SKM-1 treated with dmso at 0.1 percent for 144 hours (cell line): Measurements from ENCODE around the gene RXFP4.
"Not testable (repeated sequence)": the region's sequence is repeated elsewhere in the genome, so short reads cannot be mapped to it uniquely, and the experiment has no call there.

ENCODE experiments used
- DNase-seq: peaks from one replicate; lab custom pipeline; 2025; ENCODE audit not compliant: unreplicated experiment; lab: John Stamatoyannopoulos, UW

RXFP4 gene

DNA sequence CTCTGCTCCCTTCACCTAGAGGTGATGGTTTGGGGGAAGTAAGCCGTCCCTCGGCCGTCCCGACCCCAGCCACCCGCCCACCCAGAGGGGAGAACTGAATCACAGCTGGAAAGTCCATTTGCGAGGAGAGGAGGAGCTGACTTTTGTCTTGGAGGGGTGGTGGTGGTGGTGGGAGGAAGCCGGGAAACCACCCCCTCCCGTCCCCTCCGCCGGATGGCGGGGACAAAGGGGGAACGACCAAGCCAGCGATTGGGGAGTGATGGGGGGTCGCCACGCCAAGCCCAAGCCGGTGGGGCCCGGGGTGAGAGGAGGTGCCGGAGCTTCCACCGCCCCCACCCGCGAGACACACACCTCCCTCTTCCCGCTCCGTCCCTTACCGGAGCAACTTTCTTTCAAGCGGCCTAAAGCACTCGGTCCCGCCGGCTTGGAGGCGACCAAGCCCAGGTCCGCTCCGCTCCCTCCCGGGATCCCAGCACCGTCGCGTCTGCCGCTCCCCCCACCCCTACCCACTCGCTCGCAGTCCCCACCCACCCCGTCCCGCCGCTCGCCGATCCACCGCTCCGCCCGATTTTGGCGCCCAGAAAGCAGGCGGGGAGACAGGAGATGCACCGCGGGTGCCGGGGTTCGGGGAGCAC, 36.4 kb downstream of the RXFP4 start:
- no peak for DNase-seq

DNA sequence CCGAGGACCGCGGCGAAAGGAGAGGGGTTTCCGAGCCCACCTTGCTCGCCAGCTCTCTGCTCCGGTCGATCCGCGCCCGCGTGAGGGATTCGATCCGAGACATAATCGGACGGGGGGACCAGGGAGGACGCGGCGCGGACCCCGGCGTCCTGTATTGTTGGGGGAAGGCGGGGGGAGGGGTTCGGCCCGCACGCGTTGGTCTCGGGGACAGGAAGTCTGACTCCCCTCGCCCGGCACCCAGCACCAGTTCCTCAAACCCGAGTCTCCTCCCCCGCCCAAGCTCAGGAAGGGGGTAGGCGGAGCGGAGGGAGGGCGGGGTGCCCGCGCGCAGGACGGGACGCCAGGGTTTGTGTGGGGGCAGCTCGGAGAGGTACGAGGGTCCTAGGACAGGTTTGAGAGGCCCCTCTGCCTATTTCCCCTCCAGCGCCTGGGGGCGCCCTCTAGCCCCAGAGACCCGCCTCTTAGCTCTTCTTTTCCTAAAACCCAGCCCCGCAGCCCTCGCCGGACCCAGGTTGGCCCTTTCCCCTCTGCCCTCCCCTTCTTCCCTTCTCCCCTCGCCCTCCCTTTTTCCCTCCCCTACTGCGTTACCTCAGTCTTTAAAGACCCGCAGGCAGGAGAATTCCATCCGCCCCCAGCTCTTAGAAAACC, 37.0 kb downstream of the RXFP4 start, which contains the start of gene ARHGEF2:
ARHGEF2 (minus strand) TSS at position 223 of the 648 bp plus-strand sequence; CDS start at position 103, 120 bp downstream.
- peak; percentile 97 for DNase-seq

DNA sequence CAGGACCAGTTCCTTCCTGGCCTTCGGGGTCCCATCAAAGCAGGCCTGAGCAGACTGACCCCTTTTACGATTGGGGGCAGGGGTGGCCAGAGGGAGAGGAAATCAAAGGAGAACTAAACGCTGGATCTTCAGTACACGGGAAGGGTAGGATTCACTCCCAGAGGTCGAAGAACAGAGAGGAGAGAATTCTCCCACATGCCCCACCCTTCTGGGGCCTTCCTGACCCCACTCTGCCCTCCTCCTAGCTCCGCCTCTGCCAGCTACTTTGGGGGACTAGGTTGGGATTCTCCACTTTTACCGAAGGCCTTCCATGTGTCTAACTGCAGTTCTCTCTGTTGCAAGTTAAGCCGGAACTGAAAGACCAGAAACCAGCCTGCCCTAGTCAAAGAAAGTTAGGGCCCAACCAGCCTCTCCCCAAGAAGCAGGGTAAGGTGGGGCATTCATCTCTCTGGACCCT, 37.6 kb downstream of the RXFP4 start:
- peak; percentile 38 for DNase-seq

DNA sequence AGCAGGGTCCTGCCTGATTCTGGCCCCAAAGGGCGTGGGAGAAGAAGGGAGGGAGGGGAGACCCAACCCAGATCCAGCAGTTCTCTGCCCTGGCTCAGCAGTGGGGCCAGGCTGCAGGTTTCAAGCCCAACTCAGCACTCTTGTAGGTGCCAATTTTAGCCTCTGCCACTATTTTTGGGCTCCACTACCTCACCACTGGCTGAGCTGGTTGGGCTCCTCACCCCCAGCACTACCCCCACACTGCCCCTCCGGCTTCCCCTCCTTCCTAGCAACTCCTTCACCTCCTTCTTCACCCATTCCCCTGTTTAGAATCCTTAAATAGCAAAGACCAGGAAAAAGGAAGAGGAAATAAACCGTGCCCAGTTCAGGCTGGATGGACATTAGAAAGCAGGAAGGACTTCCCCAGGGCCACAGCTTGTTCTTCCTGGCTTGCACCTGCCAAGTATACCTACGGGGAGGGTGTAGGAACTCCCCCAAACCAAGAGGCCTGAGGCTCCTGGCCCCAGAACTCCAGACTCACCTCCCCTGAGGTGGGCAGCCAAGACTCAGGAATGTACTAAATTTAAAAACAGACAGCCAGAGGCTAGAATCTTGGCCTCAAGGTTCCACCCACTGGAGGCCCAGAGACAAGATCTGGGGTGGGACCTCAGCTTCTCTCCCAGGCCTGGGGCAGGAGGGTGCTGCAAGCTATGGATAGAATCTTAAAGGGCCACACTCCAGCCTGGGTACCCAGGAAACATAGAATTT, 38.3 kb downstream of the RXFP4 start:
- peak; percentile 25 for DNase-seq

DNA sequence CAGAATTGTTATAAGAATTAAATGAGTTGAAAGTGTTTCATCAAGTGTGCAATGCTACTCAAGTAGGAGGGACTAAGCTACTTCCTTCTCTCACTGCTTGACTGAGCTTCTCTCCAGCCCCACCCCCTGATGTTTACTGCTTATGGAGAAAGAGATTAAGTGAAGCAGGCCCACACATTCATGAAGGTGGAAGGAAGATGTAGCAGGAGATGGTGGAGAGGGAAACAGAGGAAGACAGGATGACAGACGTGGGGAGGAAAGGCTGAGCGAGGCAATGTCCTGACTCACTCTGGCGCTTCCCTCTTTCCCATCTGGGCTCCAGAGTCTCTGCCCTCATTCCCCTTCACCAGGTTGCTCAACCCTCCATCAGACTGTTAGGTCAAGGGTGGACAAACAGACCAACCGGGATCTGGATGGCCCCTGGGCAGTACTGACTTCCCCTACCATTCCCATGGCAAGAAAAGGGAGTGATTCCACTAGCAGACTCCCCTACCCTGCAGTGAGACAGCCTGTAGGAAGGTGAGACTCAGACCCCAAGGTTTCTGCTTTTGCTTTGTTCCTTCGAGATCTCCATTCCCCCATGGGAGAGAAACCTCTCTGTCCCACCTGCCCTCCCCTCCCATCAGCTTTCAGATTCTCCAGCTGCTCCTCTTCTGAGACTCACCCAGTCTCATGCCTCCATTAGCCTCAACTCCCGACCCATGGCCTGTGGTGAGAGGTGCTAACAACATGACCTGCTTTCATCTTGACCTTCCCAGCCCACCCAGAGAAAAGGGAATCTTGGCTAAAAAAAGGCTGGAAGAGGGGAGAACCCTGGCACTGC, 40.0 kb downstream of the RXFP4 start:
- peak; percentile 91 for DNase-seq

DNA sequence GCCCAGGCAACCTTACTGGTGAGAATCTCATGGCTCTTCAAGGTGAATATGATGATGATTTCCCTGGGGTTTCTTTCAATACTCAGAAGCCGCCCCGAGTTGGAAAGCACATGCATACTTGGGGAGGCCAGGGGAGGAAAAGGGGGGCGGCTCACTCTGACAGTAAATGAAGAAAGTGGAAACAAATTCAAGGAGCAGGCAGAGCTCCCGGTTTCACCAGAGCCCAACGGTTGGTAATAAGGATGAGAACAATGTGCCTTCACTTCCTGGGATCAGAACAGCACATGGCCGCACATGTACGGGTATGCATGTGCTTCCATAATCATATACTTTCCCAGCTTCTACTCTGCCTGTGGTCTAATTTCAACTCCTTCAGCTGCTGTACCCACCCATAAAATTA, 40.7 kb downstream of the RXFP4 start:
- no peak for DNase-seq

DNA sequence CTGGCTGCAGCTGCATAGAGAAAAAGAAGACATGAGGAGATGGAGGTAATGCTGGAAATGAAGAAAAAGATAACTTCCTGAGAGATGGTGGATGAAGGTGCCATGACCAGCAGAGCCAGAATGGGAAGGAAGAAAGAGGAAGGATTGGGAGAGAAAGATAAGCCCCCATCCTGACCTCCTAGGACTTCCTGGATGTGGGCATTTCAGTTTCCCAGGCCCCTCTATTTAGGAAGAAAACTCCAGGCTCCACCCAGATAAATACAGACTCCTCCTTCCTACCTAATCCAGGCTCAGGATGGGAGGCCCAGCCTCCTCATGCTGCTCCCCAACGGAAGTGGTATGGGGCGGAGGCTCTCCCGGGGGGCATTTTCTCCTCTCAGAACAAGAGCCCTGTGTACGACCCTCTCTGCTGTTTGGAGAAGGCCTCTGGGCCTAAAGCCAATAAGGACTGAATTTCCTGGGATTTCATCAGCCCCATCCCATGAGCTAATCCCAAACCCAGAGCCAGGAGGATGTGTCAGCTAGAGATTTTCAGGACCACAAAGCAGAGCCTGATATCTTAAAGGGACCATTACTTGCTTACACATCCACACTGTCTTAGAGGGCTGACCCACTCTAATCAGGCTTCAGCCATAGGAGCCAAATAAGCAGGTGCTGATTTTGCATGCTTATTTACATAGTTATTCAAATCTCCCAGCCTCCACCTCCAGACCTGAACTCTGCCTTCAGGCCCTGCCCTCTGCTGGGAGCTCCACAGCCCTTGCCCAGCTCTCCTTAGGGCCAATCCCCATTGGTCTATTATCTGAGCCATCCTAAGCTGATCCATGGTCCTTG, 42.0 kb downstream of the RXFP4 start:
- DNase-seq = no peak

DNA sequence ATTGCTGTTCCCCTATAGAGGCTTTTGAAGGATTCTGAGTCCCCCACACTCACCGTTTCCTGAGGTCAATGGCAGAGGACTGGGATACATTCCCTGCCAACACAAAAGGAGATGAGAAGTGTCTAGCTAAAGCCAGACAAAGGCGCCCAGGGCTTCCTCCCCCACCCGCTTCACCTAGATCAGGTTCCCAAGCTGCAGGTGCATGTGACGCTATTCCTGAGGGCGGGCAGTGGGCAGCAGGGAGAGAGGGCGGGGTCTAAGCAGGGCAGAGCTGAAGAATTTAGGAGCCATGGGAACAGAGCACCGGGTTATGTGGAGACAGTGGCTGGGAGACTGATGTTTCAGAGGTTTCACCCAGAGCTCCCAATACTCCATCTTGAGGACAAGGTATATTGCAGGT, 42.9 kb downstream of the RXFP4 start:
- DNase-seq = no peak

DNA sequence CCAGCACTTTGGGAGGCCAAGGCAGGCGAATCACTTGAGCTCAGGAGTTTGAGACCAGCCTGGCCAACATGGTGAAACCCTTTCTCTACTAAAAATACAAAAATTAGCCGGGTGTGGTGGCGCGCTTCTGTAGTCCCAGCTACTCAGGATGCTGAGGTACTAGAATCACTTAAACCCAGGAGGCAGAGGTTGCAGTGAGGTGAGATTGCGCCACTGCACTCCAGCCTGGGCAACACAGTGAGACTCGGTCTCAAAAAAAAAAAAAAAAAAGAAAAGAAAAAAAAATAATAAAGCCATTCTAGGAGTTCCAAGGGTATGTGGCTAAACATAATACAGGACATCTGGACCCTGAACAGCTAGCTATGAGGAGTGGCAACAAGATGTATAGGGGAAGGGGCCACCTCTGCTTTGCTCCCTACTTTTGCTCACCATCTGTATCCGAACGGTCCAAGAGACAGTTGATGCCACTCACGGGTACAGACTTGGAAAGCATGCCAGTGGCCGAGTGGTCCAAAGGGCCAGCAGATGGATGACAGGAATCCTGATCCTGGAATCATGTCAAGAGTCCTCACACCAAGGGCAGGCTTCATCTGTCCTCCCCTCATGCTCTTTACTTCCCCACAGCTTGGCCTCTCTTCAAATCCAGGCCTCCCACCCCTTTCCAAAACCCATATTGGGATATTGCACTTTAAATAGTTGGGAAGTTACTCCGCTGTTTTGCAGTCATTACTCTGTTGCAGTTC, 43.6 kb downstream of the RXFP4 start:
- not testable (repeated sequence) for DNase-seq

DNA sequence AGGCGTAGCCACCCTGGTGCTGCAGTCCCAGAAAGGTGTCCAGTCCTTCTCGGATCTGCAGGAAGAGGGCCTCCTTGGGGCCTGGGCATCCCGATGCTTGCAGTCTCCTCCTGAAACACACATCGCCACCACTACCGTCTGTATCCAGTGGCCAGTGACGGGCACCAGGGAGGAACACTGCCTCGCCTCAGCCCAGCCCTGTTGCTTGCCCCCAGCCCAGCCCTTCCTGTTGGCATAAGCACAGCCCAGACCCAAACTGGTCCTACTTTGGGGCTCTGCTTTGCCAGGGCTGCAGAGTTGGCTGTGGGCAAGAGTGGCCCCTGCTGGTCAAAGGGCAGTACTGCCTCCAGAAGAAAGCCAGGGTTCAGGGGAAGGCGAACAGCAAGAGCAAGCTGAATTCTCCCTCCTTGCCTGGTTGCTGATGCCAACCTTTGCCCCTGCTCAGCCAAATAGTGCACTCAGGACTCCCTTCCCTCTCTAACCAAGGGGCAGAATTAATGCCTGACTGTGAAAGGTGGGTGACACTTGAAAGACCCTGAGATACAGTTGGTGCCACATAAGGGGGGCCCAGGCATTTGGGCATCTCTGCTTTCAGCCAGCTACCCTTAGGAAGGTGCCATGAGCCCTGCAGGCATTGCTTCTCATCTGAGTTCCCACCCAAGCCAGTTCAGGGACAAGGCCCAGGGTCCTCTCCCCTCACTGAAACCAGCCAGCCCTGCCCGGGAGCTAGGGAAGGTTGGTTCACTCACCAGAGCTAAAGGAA, 48.0 kb downstream of the RXFP4 start:
- peak; percentile 92 for DNase-seq

DNA sequence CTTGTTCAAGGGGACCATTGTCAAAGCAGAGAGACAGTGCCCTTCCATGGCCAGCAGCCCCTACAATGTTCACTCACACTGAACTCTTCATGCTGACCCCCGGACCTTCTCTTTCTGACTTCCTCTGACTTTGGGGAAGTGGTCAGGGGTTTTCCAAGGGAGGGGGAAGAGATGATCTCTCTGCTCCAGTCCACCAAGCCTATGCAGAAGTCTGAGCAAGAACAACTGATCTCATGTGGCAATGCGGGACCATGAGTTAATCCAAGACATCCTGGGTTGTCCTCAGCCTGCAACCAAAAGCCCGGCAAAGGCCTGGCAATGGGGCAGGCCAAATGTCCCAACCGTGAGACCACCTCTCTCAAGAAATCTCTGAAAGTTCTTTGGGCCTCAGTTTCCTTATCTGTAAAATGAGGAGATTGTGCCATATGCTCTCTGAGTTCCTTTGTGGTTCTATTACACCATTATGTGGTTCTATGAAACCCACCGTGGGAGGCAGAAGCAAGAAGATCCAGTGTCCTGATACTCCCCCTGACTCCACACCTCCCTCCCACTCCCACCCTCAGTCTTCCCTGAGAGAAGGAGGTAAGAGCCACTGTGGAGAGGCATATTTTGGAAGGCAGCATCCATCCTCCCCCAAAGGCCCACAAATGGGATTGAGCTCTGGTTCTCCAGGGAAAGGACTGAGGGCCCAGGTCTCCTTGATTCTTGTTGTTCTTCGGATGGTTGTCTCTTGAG, 48.7 kb downstream of the RXFP4 start:
- DNase-seq = peak; percentile 96
